Measurements from ENCODE around the gene SEPTIN5.

DNA sequence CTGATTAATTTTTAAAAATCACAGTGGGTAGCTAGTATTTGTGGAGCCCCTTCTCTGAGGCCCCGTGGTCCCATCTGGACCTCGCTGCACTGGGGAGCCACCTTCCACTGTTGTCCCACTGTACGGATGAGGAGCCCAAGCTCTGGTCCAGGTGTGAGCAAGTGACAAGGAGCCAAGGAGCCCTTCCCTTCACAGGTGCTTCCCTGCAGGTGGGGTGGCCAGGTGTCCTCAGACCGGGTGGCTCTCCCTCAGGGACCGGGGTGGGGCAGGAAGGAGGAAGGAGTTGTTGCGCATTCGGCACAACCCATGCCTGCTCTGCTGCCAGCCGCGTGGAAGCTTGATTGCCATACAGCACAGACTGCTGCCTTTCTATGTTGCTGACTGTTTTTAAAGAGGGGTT is 10.4 kb upstream of the SEPTIN5 start:
- TF ChIP-seq EZH2phosphoT487 (IDR thresholded peaks at IDR 0.05; ENCODE audit: low read depth) (no peak), CTCF (IDR thresholded peaks at IDR 0.05; ENCODE audit: low read depth, low read length) (no peak)
